Measurements from ENCODE around the gene DROSHA. TPM values are rescaled to one million over a fixed set of nuclear protein-coding genes. Genes with fewer than 3 reads are reported as not detected.

Gene DROSHA
- total and polyA plus RNA-seq, 2 of the 4 experiments (the other 2 are of a cell fraction) = 36.4 to 36.5 TPM

DNA sequence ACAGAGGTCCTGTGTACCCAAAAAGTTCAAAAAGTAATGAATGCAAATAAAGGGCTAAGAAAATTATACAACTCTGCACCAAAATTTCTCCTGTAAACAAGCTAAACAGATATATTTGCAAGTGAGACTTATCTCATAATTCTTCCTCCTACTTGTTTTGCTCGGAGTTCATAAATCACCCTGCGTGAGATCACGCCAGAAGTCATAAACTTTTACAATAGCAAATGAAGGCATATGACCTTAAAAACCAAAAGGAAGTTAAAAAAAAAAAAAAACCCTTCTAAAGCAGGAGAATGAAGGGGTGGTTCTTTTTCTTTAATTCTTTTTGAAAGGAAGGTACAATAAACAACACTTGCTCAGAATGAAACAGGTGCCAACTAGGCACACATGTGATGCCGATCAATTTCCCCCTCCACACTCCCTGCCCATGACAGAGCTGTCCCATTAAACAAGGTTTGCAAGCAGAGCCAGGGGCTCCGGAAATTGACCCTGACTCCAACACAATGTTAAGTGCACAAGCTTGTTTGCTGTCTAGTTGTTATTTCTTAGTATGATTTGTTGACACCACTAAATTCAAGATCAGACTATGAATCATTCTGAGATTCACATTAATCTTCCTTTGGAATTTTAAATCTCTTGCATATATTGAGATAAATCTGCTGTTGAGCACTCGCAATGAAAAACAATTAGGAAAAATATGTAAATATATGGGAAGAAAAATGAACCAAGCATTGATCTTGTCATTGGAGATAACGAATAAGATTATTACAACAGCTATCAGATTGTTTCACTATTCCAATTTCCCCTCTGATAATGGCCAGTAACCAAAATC, 46.3 kb downstream of the DROSHA start:
- Histone ChIP-seq H2AFZ (replicated peaks; ENCODE audit: low read length, poor library complexity) (no peak overlapping the region), H3K23ac (ENCODE audit: low read depth, low read length) (no peak overlapping the region), H3K14ac (replicated peaks; ENCODE audit: low read depth, low read length) (no peak overlapping the region), H3K9me1 (ENCODE audit: insufficient read depth, low read length) (peaks cover 9% of the 10 kb centered on the region), H3K4me1 (ENCODE audit: control insufficient read depth, insufficient read depth, low read length) (peaks cover 12% of the 10 kb centered on the region), H3K4me3 (ENCODE audit: insufficient read depth, low read depth, low read length) (no peak overlapping the region), H3K56ac (ENCODE audit: extremely low read depth, insufficient read depth, low read length) (no peak overlapping the region), H2AK9ac (replicated peaks; ENCODE audit: low read depth, low read length, poor library complexity) (no peak overlapping the region), H3K9ac (ENCODE audit: low read depth, low read length) (no peak overlapping the region), H2BK20ac (ENCODE audit: low read depth, low read length) (no peak overlapping the region), H2AK5ac (ENCODE audit: low read depth, low read length) (no peak overlapping the region), H2BK15ac (ENCODE audit: low read depth, low read length) (no peak overlapping the region), H2BK120ac (ENCODE audit: low read depth, low read length) (no peak overlapping the region), H4K91ac (ENCODE audit: insufficient read depth, low read depth, low read length) (no peak overlapping the region), H3K27ac (ENCODE audit: insufficient read depth, low read length) (no peak overlapping the region), H3K79me1 (ENCODE audit: low read depth in 1 of 2, low read length in 2 of 2) (peaks cover 3 to 31% of the 10 kb centered on the region in 2 experiments; a peak in 2 of 4 replicates), H4K8ac (ENCODE audit: low read depth in 2 of 2, low read length in 2 of 2) (peak overlapping the region in 1 of 2 experiments; percentile 19; a peak in 1 of 4 replicates), H3K9me3 (ENCODE audit: control insufficient read depth, insufficient read depth, low read length) (no peaks in the 10 kb centered on the region), H3K18ac (ENCODE audit: low read depth, low read length) (peak overlapping the region; percentile 41; the same call in 1 of the 2 replicates), H3K4ac (ENCODE audit: low read depth, low read length) (no peak overlapping the region; the same call in 1 of the 2 replicates), H2BK5ac (ENCODE audit: low read depth, low read length, poor library complexity, severe bottlenecking) (peak overlapping the region; percentile 38), H4K5ac (ENCODE audit: low read depth, low read length) (peak overlapping the region; percentile 23; the same call in 1 of the 2 replicates), H3K36me3 (ENCODE audit: control insufficient read depth, insufficient read depth, low read length) (peaks cover 21% of the 10 kb centered on the region), H4K20me1 (ENCODE audit: insufficient read depth, low read length) (no peaks in the 10 kb centered on the region), H3K4me2 (ENCODE audit: low read depth, low read length) (no peak overlapping the region), H3K27me3 (ENCODE audit: control insufficient read depth, insufficient read depth, low read length) (no peaks in the 10 kb centered on the region)
- POLR2A ChIA-PET (ENCODE audit: unreplicated experiment) = no interaction called here
- CTCF ChIA-PET = interaction anchor here (0.5 to 1.5 kb wide), 2 partner anchors 248 to 336 kb away, joined by 3 to 4 read pairs; no protein-coding TSS in a partner anchor
- dilution Hi-C loops (cut with HindIII; ENCODE audit: low sequenced_read_pairs, unreplicated experiment) (no loop called here), intact Hi-C loops (cut with micrococcal nuclease) (loop anchor here (2.0 to 5.0 kb wide), 3 partner anchors 248 to 683 kb away; no protein-coding TSS in a partner anchor), in situ Hi-C loops (cut with MboI; ENCODE audit: low sequenced_read_pairs) (loop anchor here (25.0 kb wide), 3 partner anchors 698 to 1448 kb away; no protein-coding TSS in a partner anchor)
- ATAC-seq (ENCODE audit: low read depth) = no peak
- no peak for DNase-seq
- TF ChIP-seq BHLHE40 (IDR thresholded peaks at IDR 0.05; ENCODE audit: low read depth, low read length) (no peak), FOS (IDR thresholded peaks at IDR 0.05; ENCODE audit: low read depth, low read length) (no peak), MXI1 (IDR thresholded peaks at IDR 0.05; ENCODE audit: borderline replicate concordance, low read depth, low read length) (no peak), SMC3 (IDR thresholded peaks at IDR 0.05; ENCODE audit: low read depth, low read length) (no peak), POLR2A (IDR thresholded peaks at IDR 0.05; ENCODE audit: low read depth, low read length) (no peak), MAZ (IDR thresholded peaks at IDR 0.05; ENCODE audit: borderline replicate concordance, low read depth, low read length) (no peak), RAD21 (IDR thresholded peaks at IDR 0.05; ENCODE audit: low read length) (no peak), RFX5 (IDR thresholded peaks at IDR 0.05; ENCODE audit: low read depth, low read length) (no peak)
- TF ChIP-seq, protein P1, sequence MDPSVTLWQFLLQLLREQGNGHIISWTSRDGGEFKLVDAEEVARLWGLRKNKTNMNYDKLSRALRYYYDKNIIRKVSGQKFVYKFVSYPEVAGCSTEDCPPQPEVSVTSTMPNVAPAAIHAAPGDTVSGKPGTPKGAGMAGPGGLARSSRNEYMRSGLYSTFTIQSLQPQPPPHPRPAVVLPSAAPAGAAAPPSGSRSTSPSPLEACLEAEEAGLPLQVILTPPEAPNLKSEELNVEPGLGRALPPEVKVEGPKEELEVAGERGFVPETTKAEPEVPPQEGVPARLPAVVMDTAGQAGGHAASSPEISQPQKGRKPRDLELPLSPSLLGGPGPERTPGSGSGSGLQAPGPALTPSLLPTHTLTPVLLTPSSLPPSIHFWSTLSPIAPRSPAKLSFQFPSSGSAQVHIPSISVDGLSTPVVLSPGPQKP (IDR thresholded peaks at IDR 0.05; ENCODE audit: borderline replicate concordance, low read depth, low read length) = no peak
- TF ChIP-seq, protein P2, sequence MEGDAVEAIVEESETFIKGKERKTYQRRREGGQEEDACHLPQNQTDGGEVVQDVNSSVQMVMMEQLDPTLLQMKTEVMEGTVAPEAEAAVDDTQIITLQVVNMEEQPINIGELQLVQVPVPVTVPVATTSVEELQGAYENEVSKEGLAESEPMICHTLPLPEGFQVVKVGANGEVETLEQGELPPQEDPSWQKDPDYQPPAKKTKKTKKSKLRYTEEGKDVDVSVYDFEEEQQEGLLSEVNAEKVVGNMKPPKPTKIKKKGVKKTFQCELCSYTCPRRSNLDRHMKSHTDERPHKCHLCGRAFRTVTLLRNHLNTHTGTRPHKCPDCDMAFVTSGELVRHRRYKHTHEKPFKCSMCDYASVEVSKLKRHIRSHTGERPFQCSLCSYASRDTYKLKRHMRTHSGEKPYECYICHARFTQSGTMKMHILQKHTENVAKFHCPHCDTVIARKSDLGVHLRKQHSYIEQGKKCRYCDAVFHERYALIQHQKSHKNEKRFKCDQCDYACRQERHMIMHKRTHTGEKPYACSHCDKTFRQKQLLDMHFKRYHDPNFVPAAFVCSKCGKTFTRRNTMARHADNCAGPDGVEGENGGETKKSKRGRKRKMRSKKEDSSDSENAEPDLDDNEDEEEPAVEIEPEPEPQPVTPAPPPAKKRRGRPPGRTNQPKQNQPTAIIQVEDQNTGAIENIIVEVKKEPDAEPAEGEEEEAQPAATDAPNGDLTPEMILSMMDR (conservative IDR thresholded peaks at IDR 0.05; ENCODE audit: low read depth, low read length) = no peak
- no CpG with 5 or more reads among the region's 7 CpGs for WGBS, 2 experiments (ENCODE audit: extremely low coverage in 2 of 2, insufficient read length in 1 of 2)
- no TSS peak for BruUV-seq (replicated peaks)
